GM12878 (cell line): ENCODE measurements around the gene UNC80.

Source experiments
- IKZF1 ChIP-seq: fragments of 450-650 bp; conservative IDR thresholded peaks from 2 replicates; pipeline ENCODE4 v1.6.1; 2017; ENCODE audit warnings: antibody characterized with exemption, mild to moderate bottlenecking
- SPI1 ChIP-seq: IDR thresholded peaks from 2 replicates; pipeline ENCODE4 v1.6.1; 2011; ENCODE audit warnings: low read depth, mild to moderate bottlenecking, low read length, moderate library complexity, borderline replicate concordance; ENCODE audit not compliant: insufficient read depth
- ZBED1 ChIP-seq: IDR thresholded peaks from 2 replicates; pipeline ENCODE4 v1.6.1; 2016; ENCODE audit warnings: borderline replicate concordance
- TF ChIP-seq, protein P1 (sequence below), 3 experiments: IDR thresholded peaks in 2 of 3; conservative IDR thresholded peaks in 1 of 3; 2 replicates each; pipeline ENCODE4 v1.5.1; 2011; ENCODE audit warnings: low read depth in 3 of 3, low read length in 3 of 3, mild to moderate bottlenecking in 3 of 3, control low read depth in 2 of 3, moderate library complexity in 2 of 3, inconsistent platforms in 1 of 3, mixed read lengths in 1 of 3; ENCODE audit not compliant: control insufficient read depth in 2 of 3, insufficient read depth in 1 of 3; ENCODE audit errors: extremely low read depth in 1 of 3

GRCh38 chr2:209985874-209986273, 214.2 kb downstream of the UNC80 start:
- TF ChIP-seq ZBED1 (no peak), IKZF1 (no peak), SPI1 (no peak)
- TF ChIP-seq, protein P1, sequence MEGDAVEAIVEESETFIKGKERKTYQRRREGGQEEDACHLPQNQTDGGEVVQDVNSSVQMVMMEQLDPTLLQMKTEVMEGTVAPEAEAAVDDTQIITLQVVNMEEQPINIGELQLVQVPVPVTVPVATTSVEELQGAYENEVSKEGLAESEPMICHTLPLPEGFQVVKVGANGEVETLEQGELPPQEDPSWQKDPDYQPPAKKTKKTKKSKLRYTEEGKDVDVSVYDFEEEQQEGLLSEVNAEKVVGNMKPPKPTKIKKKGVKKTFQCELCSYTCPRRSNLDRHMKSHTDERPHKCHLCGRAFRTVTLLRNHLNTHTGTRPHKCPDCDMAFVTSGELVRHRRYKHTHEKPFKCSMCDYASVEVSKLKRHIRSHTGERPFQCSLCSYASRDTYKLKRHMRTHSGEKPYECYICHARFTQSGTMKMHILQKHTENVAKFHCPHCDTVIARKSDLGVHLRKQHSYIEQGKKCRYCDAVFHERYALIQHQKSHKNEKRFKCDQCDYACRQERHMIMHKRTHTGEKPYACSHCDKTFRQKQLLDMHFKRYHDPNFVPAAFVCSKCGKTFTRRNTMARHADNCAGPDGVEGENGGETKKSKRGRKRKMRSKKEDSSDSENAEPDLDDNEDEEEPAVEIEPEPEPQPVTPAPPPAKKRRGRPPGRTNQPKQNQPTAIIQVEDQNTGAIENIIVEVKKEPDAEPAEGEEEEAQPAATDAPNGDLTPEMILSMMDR (IDR thresholded peaks at IDR 0.05 in 2 of 3, conservative IDR thresholded peaks at IDR 0.05 in 1 of 3; ENCODE audit: control insufficient read depth in 2 of 3, extremely low read depth in 1 of 3, insufficient read depth in 1 of 3, low read depth in 3 of 3, low read length in 3 of 3) = no peak
